OCI-LY3 (cell line): Measurements from ENCODE around the gene ZBTB8A.

ENCODE experiments used
- EZH2phosphoT487 ChIP-seq: fragments of 200-600 bp; shearing (Covaris generic); IDR thresholded peaks from 2 replicates; pipeline ENCODE4 v1.6.1; 2018; ENCODE audit warnings: antibody characterized with exemption, mixed run types, low read depth
- TF ChIP-seq, protein P1 (sequence below): fragments of 200-600, 300-600 bp; sonication (generic); IDR thresholded peaks from 2 replicates; pipeline ENCODE4 v1.5.1; 2014; ENCODE audit warnings: antibody characterized with exemption, low read length, low read depth

DNA sequence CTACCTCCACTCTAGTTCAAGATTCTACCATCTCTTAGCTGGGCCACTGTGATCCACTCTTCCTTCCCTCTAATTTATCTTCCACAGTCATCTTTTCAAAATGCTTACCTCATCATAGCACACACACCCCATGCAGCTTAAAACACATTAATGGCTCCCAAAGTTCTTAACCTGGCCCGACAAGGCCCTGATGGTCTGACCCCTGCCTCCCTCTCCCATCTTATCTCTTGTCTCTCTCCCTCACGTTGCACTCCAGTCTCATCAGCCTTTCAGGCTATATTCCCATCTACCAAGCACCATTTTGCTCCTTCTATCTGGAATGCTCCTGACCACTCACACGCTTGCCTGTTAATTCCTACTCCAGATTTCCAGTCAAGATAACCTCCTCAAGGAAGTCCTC lies 2.5 kb upstream of the ZBTB8A start:
- TF ChIP-seq, protein P1, sequence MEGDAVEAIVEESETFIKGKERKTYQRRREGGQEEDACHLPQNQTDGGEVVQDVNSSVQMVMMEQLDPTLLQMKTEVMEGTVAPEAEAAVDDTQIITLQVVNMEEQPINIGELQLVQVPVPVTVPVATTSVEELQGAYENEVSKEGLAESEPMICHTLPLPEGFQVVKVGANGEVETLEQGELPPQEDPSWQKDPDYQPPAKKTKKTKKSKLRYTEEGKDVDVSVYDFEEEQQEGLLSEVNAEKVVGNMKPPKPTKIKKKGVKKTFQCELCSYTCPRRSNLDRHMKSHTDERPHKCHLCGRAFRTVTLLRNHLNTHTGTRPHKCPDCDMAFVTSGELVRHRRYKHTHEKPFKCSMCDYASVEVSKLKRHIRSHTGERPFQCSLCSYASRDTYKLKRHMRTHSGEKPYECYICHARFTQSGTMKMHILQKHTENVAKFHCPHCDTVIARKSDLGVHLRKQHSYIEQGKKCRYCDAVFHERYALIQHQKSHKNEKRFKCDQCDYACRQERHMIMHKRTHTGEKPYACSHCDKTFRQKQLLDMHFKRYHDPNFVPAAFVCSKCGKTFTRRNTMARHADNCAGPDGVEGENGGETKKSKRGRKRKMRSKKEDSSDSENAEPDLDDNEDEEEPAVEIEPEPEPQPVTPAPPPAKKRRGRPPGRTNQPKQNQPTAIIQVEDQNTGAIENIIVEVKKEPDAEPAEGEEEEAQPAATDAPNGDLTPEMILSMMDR: no peak
- TF ChIP-seq EZH2phosphoT487: no peak
